ENCODE data around the gene LLGL1.

LLGL1 gene

GRCh38 chr17:18246109-18246725 lies 20.8 kb downstream of the LLGL1 start:
- no peak overlapping the region for H3K4me3 ChIP-seq
- no peak for TF ChIP-seq CTCF (IDR thresholded peaks at IDR 0.05)
- DNase-seq (ENCODE audit: low spot score): no peak
- no peak overlapping the region for H3K27ac ChIP-seq

GRCh38 chr17:18246880-18247612 lies 21.6 kb downstream of the LLGL1 start:
- no peak overlapping the region for H3K4me3 ChIP-seq
- no peak for TF ChIP-seq CTCF (IDR thresholded peaks at IDR 0.05)
- H3K27ac ChIP-seq: peak overlapping the region in 1 of 2 donors; percentile 21
- no peak for DNase-seq (ENCODE audit: low spot score)

- no peak overlapping the region for H3K4me3 ChIP-seq
- H3K27ac ChIP-seq: peak overlapping the region in 1 of 2 donors; percentile 21
- TF ChIP-seq CTCF (IDR thresholded peaks at IDR 0.05): no peak
- DNase-seq (ENCODE audit: low spot score): no peak
These were observed 22.2 kb downstream of the LLGL1 start for GRCh38 chr17:18247613-18248001.

- peak; percentile 23 for TF ChIP-seq CTCF (IDR thresholded peaks at IDR 0.05)
- H3K27ac ChIP-seq: peak overlapping the region in 1 of 2 donors; percentile 52
- DNase-seq (ENCODE audit: low spot score): no peak
- H3K4me3 ChIP-seq: no peak overlapping the region
These were observed 22.9 kb downstream of the LLGL1 start for GRCh38 chr17:18248300-18248731.

GRCh38 chr17:18248811-18249210 lies 23.4 kb downstream of the LLGL1 start:
- no peak overlapping the region for H3K4me3 ChIP-seq
- DNase-seq (ENCODE audit: low spot score): no peak
- no peak for TF ChIP-seq CTCF (IDR thresholded peaks at IDR 0.05)
- H3K27ac ChIP-seq: peak overlapping the region in 1 of 2 donors; percentile 52

- Histone ChIP-seq H3K4me3 (no peak overlapping the region), H3K27ac (no peak overlapping the region)
- DNase-seq (ENCODE audit: low spot score): no peak
- no peak for TF ChIP-seq CTCF (IDR thresholded peaks at IDR 0.05)
These were observed 24.8 kb downstream of the LLGL1 start for GRCh38 chr17:18250259-18250658.

GRCh38 chr17:18250708-18251107 lies 25.3 kb downstream of the LLGL1 start:
- no peak overlapping the region for H3K27ac ChIP-seq

More at GRCh38 chr17:18250708-18251107, 25.3 kb downstream of the LLGL1 start:
- H3K4me3 ChIP-seq: no peak overlapping the region
- DNase-seq (ENCODE audit: low spot score): no peak
- no peak for TF ChIP-seq CTCF (IDR thresholded peaks at IDR 0.05)
